Measurements from ENCODE around the gene BCL2.

- TF ChIP-seq CTCF (IDR thresholded peaks at IDR 0.05) (no peak), POLR2A (IDR thresholded peaks at IDR 0.05) (no peak)
Measured at GRCh38 chr18:63168287-63168686, 151.3 kb downstream of the BCL2 start.
